Smooth muscle cell of the brain vasculature (primary cell): ENCODE results near the gene EYS.

Experiments
- DNase-seq: peaks from one replicate; pipeline ENCODE4 v3.0.0-alpha.2; 2012; ENCODE audit warnings: low read depth, low spot score

EYS gene

GRCh38 chr6:64969139-64969538, 737.9 kb downstream of the EYS start:
- DNase-seq: no peak

- DNase-seq: no peak
Measured at GRCh38 chr6:64955435-64955848, 751.6 kb downstream of the EYS start.

- no peak for DNase-seq
Measured at GRCh38 chr6:64949257-64949656, 757.8 kb downstream of the EYS start.

- no peak for DNase-seq
Measured at GRCh38 chr6:64948261-64948660, 758.8 kb downstream of the EYS start.

GRCh38 chr6:64945450-64945849, 761.6 kb downstream of the EYS start:
- no peak for DNase-seq

GRCh38 chr6:64932486-64932885, 774.5 kb downstream of the EYS start:
- DNase-seq: no peak

DNA sequence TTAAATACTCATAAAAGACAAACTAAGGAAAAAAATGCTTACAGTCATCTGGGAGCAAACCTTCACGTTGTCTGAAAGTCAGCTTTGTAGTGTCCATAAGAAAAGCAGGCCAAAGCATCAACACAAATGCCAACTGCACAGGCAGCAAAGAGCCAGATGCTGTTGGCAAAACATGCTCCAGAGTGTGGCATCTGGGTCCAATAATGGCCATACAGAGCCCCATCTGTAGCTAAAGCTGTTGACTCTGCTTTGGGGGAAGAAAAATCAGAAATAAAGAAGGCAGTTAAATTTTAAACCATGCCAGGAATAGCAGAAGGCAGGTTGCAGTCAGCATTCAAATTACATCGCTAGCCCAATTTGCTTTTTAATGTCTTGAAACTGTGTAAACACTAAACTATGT, 776.3 kb downstream of the EYS start:
- DNase-seq: no peak

DNA sequence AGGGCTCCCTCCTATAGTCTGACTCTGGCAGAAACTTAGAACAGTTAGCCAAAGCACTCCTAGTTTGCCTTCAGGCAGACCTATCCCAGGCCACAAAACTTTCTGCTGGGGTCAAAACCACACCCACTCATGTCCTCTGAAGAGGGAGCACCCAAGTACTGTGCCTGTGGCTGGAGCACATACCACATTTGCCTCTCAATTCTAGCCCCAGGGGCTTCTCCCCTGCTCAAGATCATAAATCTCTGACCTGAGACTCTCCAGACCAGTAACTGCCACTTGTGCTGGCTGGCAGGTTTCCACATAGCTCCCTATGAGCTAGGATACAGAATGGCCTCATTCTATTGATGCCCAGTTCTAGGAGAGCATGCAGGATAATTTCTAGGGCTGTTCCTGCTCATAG, 781.0 kb downstream of the EYS start:
- no peak for DNase-seq

DNA sequence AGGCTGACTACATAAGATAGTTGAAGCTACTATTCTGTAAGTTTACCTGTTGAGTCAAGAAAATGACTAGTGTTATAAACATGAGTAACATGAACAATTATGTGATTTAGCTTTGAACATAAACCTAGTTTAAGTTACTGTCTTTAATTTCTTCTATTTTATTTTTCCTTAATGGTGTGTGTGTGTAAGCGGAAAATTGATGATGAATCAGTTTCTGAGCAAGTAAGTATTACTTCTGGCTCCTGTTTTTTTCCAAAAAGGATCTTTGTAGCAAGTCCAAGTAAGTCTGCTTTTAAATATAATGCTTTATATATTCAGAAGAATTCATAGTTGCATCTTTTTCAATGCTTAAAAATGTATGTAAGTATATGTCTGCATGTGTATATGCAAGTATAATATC, 786.8 kb downstream of the EYS start:
- no peak for DNase-seq

- DNase-seq: no peak
Measured at GRCh38 chr6:64914124-64914523, 792.9 kb downstream of the EYS start.

- no peak for DNase-seq
Measured at GRCh38 chr6:64912966-64913365, 794.1 kb downstream of the EYS start.

GRCh38 chr6:64908104-64908503, 798.9 kb downstream of the EYS start:
- no peak for DNase-seq

GRCh38 chr6:64904616-64905015, 802.4 kb downstream of the EYS start:
- no peak for DNase-seq

GRCh38 chr6:64902596-64902995, 804.4 kb downstream of the EYS start:
- no peak for DNase-seq

DNA sequence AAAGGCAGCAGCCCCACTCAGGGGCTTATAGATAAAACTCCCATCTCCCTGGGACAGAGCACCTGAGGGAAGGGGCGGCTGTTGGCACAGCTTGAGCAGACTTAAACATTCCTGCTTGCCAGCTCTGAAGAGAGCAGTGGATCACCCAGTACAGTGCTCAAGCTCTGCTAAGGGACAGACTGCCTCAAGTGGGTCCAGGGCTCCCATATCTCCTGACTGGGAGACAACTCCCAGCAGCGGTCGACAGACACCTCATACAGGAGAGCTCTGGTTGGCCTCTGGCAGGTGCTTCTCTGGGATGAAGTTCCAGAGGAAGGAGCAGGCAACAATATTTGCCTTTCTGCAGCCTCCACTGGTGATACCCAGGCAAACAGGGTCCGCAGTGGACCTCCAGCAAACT, 810.1 kb downstream of the EYS start:
- DNase-seq: no peak

DNA sequence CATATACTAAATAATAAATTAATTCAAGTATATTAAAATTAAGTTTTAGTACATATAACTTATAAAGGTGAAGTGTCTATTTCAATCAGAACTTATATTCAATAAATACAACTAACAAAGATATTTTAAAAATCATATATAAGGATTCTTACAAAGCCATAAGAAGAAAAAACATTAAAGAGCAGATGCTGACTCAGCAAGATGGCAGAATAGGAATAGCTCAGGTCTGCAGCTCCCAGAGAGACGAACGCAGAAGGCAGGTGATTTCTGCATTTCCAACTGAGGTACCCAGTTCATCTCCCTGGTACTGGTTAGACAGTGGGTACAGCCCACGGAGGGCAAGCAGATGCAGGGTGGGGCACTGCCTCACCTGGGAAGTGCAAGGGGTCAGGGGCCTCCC, 811.1 kb downstream of the EYS start:
- no peak for DNase-seq

- no peak for DNase-seq
Measured at GRCh38 chr6:64890609-64891008, 816.4 kb downstream of the EYS start.

GRCh38 chr6:64889144-64889543, 817.9 kb downstream of the EYS start:
- no peak for DNase-seq

DNA sequence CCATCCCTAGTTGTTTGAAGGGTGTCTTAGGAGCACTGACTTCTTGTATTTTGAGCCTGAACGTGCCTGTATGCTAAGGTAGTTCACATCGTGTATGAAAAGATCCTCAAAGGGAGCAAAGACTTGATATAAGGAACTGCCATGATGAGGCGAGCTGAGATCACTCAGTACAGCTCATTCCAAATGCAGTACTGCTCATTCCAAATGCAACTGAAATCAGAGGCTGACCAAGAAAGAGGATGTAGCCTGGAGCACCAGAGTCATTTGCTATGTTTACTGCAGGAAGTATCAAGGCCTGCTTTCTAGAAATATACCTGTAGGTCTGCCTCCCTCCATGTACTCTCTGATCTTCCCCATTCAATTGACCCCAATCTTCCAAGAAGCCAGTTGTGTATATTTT, 832.2 kb downstream of the EYS start:
- no peak for DNase-seq

- no peak for DNase-seq
Measured at GRCh38 chr6:64872633-64873032, 834.4 kb downstream of the EYS start.

DNA sequence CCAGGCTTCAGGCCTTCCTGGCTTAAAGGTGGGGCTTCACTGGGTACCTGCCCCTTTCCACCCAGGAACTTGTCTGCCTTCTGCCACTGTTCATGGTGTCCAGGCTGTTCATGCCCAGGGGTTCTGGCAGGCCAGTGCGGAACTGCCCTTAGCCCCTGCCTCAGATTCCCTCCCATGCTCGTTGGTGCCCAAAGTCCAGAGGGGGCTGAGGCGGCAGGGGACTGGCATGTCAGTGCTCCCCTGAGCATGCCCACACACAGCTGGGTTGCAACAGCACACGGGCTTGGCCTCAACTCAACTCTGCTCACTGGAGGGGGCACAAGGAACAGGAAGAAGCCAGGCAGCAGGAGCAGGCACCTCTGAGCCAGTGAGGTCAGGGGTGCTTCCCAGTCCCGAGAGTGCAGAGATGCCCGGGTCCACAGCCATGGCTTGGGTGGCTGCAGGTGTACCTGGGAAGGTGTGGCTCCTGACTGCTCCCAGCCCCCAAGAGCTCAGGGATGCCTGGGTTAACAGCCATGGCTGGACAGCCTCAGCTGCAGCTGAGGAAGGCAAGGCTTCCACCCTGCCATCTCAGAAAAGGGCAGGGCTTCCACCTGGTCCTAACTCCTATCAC, 845.9 kb downstream of the EYS start:
- DNase-seq: no peak

DNA sequence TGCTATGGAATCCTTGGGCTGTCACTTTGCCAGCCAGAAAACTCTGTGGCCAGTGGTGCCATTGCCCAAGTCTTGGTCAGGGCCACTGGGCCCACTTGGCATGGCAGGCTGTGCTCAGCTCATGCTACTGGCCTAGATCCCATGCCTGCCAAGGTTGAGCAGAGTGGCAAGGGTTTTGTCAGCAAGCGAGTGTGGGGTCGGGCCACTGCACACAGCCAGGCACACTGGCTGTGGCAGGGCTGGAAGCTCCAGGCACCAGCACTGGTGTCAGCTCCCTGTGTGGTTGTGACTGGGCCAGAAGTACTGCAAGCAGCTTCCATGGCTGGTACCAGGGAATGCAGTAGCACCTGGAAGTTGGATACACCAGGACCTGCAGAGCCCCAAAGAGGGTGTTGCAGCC, 846.8 kb downstream of the EYS start:
- DNase-seq: no peak

- no peak for DNase-seq
Measured at GRCh38 chr6:64850121-64850520, 856.9 kb downstream of the EYS start.

GRCh38 chr6:64848467-64848866, 858.6 kb downstream of the EYS start:
- no peak for DNase-seq
